Body of pancreas (tissue), 4 donors: Measurements from ENCODE around the gene CGRRF1. TPM values are rescaled to one million over a fixed set of nuclear protein-coding genes. Genes with fewer than 3 reads are reported as not detected.

Source experiments
- ATAC-seq: fragments of 150-250 bp; one replicate; pipeline ENCODE4 v1.9.1; 2016
- DNase-seq, 4 donors: peaks; one replicate each; pipeline ENCODE4 v3.0.0-alpha.2; 2019
- H3K27ac ChIP-seq, 4 donors: fragments of 200-600 bp; sonication (generic); 1 replicate in 3 of 4; 2 replicates in 1 of 4; pipeline versions ENCODE4 v1.5.1 to v1.6.1; 2016 to 2019; ENCODE audit warnings: mild to moderate bottlenecking in 1 of 4, mixed read lengths in 1 of 4, moderate library complexity in 1 of 4
- H3K27me3 ChIP-seq, 2 donors: fragments of 200-600 bp; sonication (generic); one replicate each; pipeline ENCODE4 v1.6.0; 2016; ENCODE audit warnings: mild to moderate bottlenecking in 1 of 2
- H3K36me3 ChIP-seq, 2 donors: fragments of 200-600 bp; sonication (generic); replicated peaks in 1 of 2; 2 replicates each; pipeline ENCODE4 v1.5.1; 2016; ENCODE audit warnings: low read depth in 2 of 2; ENCODE audit not compliant: insufficient read depth in 1 of 2
- H3K4me1 ChIP-seq: fragments of 200-600 bp; sonication (generic); one replicate; pipeline ENCODE4 v1.6.0; 2016
- H3K4me3 ChIP-seq, 2 donors: fragments of 200-600 bp; sonication (generic); 1 replicate in 1 of 2; 2 replicates in 1 of 2; pipeline ENCODE4 v1.5.1; 2016 to 2019
- H3K9me3 ChIP-seq, 3 donors: fragments of 200-600 bp; sonication (generic); 1 replicate in 2 of 3; 2 replicates in 1 of 3; pipeline ENCODE4 v1.5.1; 2016
- POLR2A ChIP-seq, 3 donors: fragments of 450-650 bp; IDR thresholded peaks; one replicate each; pipeline ENCODE4 v1.6.1; 2016; ENCODE audit warnings: antibody characterized with exemption in 3 of 3, mild to moderate bottlenecking in 2 of 3
- WGBS, 2 donors: methylation state at CpG; one replicate each; pipeline ENCODE4 v1.1.5; 2017; 5-methylcytosine and 5-hydroxymethylcytosine counted together
- intact Hi-C: fragments of 100-400 bp; cut with DNase I; formaldehyde crosslinking; loops from one replicate; pipeline ENCODE4 v1.15.1; 2023
- total RNA-seq, 2 donors: library from RNA; depleted of rRNA; stranded (reverse); fragments of >200 nt; gene quantifications; one replicate each; pipeline ENCODE4 v1.1.0, GENCODE V29; 2016
- TF ChIP-seq, protein P1 (sequence below), 7 experiments: fragments of 450-650 bp in 4 of 7; fragments of 200-600 bp in 3 of 7; sonication (generic) in 3 of 7; IDR thresholded peaks; one replicate each; pipeline ENCODE4 v1.5.1; 2016 to 2019; ENCODE audit warnings: antibody characterized with exemption in 7 of 7

Gene CGRRF1
- total RNA-seq, 2 donors from 2014 or later = 6.3 to 11.4 TPM

DNA sequence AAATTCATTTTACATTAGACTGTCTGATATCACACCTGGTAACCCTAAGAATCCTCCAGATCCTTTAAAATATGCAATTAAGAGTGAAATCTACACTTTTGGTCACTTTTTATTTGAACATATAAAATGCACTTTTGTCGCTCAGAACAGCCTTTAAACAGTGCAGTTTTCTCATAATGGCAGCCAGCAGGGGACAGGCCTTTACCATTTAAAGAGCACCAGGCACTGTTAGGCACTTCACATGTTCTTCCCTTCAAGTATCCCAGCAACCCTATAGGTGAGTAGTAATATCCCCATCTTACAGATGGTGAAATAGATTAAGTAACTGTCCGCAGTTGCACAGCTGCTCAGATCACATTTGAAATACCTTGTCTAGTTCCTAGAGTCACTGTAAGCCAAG, 45.9 kb downstream of the CGRRF1 start:
- TF ChIP-seq POLR2A (IDR thresholded peaks at IDR 0.05) = no peak
- no peaks in the 10 kb centered on the region for H3K27me3 ChIP-seq
- ATAC-seq (no peak), DNase-seq (no peak)
- intact Hi-C loops = loop anchor here (5.0 kb wide), 1 partner anchor 222 kb away; no protein-coding TSS in a partner anchor
- H3K27ac ChIP-seq = no peak overlapping the region
- H3K9me3 ChIP-seq = no peaks in the 10 kb centered on the region
- H3K4me3 ChIP-seq = no peak overlapping the region
- no peaks in the 10 kb centered on the region for H3K4me1 ChIP-seq
- WGBS, 2 donors = 95 to 98% methylated on average over 2 of the region's 2 CpGs
- H3K36me3 ChIP-seq = no peaks in the 10 kb centered on the region

- Histone ChIP-seq H3K27me3 (no peaks in the 10 kb centered on the region), H3K36me3 (no peaks in the 10 kb centered on the region), H3K4me3 (no peak overlapping the region), H3K27ac (no peak overlapping the region), H3K4me1 (no peaks in the 10 kb centered on the region), H3K9me3 (no peaks in the 10 kb centered on the region)
- intact Hi-C loops = loop anchor here (5.0 kb wide), 1 partner anchor 221 kb away; no protein-coding TSS in a partner anchor
- 77 to 84% methylated on average over 9 of the region's 9 CpGs for WGBS, 2 donors
- ATAC-seq = no peak
- no peak for DNase-seq
- TF ChIP-seq, protein P1, sequence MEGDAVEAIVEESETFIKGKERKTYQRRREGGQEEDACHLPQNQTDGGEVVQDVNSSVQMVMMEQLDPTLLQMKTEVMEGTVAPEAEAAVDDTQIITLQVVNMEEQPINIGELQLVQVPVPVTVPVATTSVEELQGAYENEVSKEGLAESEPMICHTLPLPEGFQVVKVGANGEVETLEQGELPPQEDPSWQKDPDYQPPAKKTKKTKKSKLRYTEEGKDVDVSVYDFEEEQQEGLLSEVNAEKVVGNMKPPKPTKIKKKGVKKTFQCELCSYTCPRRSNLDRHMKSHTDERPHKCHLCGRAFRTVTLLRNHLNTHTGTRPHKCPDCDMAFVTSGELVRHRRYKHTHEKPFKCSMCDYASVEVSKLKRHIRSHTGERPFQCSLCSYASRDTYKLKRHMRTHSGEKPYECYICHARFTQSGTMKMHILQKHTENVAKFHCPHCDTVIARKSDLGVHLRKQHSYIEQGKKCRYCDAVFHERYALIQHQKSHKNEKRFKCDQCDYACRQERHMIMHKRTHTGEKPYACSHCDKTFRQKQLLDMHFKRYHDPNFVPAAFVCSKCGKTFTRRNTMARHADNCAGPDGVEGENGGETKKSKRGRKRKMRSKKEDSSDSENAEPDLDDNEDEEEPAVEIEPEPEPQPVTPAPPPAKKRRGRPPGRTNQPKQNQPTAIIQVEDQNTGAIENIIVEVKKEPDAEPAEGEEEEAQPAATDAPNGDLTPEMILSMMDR (IDR thresholded peaks at IDR 0.05) = no peak
- no peak for TF ChIP-seq POLR2A (IDR thresholded peaks at IDR 0.05)
Measured at GRCh38 chr14:54556535-54556934, 46.8 kb downstream of the CGRRF1 start.

DNA sequence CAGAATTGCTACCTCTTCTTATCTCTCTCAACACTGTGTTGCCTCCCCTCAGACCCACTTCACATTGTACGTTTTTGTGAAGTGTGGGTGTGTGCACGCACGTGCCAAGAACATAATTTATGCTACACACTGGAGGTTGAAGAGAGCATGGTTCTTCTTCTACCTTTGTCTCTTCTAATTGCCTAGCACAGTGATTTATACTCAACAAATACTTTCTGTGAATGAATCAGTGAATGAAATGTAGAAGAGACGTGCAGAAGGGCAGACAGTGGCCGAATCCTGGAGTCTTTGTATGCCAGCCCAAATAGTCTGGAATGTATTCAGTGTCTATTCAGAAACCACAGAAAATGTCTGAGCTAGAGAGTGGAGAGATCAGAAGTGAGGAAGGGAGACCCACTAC, 52.6 kb downstream of the CGRRF1 start:
- Histone ChIP-seq H3K9me3 (no peaks in the 10 kb centered on the region), H3K27ac (no peak overlapping the region), H3K4me1 (peaks cover 9% of the 10 kb centered on the region), H3K27me3 (no peaks in the 10 kb centered on the region), H3K4me3 (no peak overlapping the region), H3K36me3 (no peaks in the 10 kb centered on the region)
- intact Hi-C loops = no loop called here
- TF ChIP-seq, protein P1 (IDR thresholded peaks at IDR 0.05) = no peak
- TF ChIP-seq POLR2A (IDR thresholded peaks at IDR 0.05) = no peak
- WGBS, 2 donors = 55 to 63% methylated on average over 5 of the region's 5 CpGs
- ATAC-seq (no peak), DNase-seq (no peak)

- Histone ChIP-seq H3K36me3 (no peaks in the 10 kb centered on the region), H3K27ac (peak overlapping the region; percentile 99 to 100 (median 100)), H3K4me1 (peaks cover 13% of the 10 kb centered on the region), H3K27me3 (no peaks in the 10 kb centered on the region), H3K9me3 (no peaks in the 10 kb centered on the region), H3K4me3 (peak overlapping the region in 1 of 2 donors; percentile 35)
- intact Hi-C loops = no loop called here
- ATAC-seq (no peak), DNase-seq (no peak)
- WGBS, 2 donors = 1% methylated on average over 9 of the region's 9 CpGs
- TF ChIP-seq POLR2A (IDR thresholded peaks at IDR 0.05) = no peak
- TF ChIP-seq, protein P1 (IDR thresholded peaks at IDR 0.05) = peak; percentile 61 to 96 (median 78)
Measured at GRCh38 chr14:54564071-54564867, 54.6 kb downstream of the CGRRF1 start.

GRCh38 chr14:54564868-54565784, 55.4 kb downstream of the CGRRF1 start:
- H3K27me3 ChIP-seq = no peaks in the 10 kb centered on the region
- DNase-seq (peak; percentile 91 to 93 (median 92)), ATAC-seq (peak; percentile 71)
- H3K36me3 ChIP-seq = no peaks in the 10 kb centered on the region
- peak overlapping the region; percentile 35 to 58 for H3K4me3 ChIP-seq
- WGBS, 2 donors = 0% methylated on average over 14 to 66 of the region's 69 CpGs
- intact Hi-C loops = no loop called here
- no peaks in the 10 kb centered on the region for H3K9me3 ChIP-seq
- H3K27ac ChIP-seq = peak overlapping the region; percentile 99 to 100 (median 100)
- peaks cover 13% of the 10 kb centered on the region for H3K4me1 ChIP-seq
- TF ChIP-seq POLR2A (IDR thresholded peaks at IDR 0.05) = peak; percentile 98 to 99 (median 98)
- TF ChIP-seq, protein P1 (IDR thresholded peaks at IDR 0.05) = peak in 3 of 7 experiments; percentile 25 to 38 (median 31)
